ENCODE data around the gene OAF.

The OAF gene

GRCh38 chr11:120261931-120262330 is 51.1 kb downstream of the OAF start:
- no peak for DNase-seq (ENCODE audit: low spot score)
- Histone ChIP-seq H3K9ac (ENCODE audit: low read depth, low read length, poor library complexity) (no peak overlapping the region), H4K91ac (ENCODE audit: low read depth, low read length, poor library complexity) (no peak overlapping the region), H4K8ac (ENCODE audit: low read depth, low read length) (no peak overlapping the region), H2BK120ac (ENCODE audit: low read depth, low read length) (no peak overlapping the region), H3K36me3 (replicated peaks in 1 of 2; ENCODE audit: control insufficient read depth in 2 of 2, insufficient read depth in 2 of 2, low read length in 2 of 2) (no peaks in the 10 kb centered on the region), H3K4me1 (ENCODE audit: control insufficient read depth in 2 of 2, insufficient read depth in 1 of 2, low read depth in 1 of 2, low read length in 2 of 2) (no peaks in the 10 kb centered on the region), H3K4ac (ENCODE audit: low read length) (no peak overlapping the region), H3K14ac (ENCODE audit: low read length) (no peak overlapping the region), H3K27me3 (ENCODE audit: control insufficient read depth in 3 of 3, insufficient read depth in 3 of 3, low read depth in 1 of 3, low read length in 3 of 3) (peaks cover 0 to 29% (median 0%) of the 10 kb centered on the region in 3 experiments), H3K4me3 (ENCODE audit: low read length in 2 of 2) (no peak overlapping the region), H2BK15ac (ENCODE audit: low read length) (no peak overlapping the region), H3K4me2 (ENCODE audit: insufficient read depth, low read length, poor library complexity, severe bottlenecking) (no peak overlapping the region), H2AFZ (ENCODE audit: low read length) (no peak overlapping the region), H2BK5ac (ENCODE audit: low read length) (no peak overlapping the region), H3K23ac (ENCODE audit: low read depth, low read length, poor library complexity) (no peak overlapping the region), H3K27ac (replicated peaks; ENCODE audit: low read length) (no peak overlapping the region), H3K18ac (ENCODE audit: low read length) (no peak overlapping the region), H3K9me3 (replicated peaks in 1 of 2; ENCODE audit: control insufficient read depth in 2 of 2, insufficient read depth in 1 of 2, low read depth in 1 of 2, low read length in 2 of 2) (no peaks in the 10 kb centered on the region), H2BK12ac (ENCODE audit: low read length) (no peak overlapping the region), H2AK5ac (ENCODE audit: low read depth, low read length) (no peak overlapping the region), H3K79me1 (ENCODE audit: low read depth, low read length) (no peaks in the 10 kb centered on the region)
- WGBS, 2 donors (ENCODE audit: extremely low coverage in 2 of 2, insufficient read length in 2 of 2, insufficient replicate concordance in 1 of 2) = 100% methylated on average over 2 of the region's 3 CpGs; no CpG with 5 or more reads in 1 of the 2 donors

- peaks cover 0 to 17% (median 0%) of the 10 kb centered on the region in 3 experiments for H3K27me3 ChIP-seq (ENCODE audit: control insufficient read depth in 3 of 3, insufficient read depth in 3 of 3, low read depth in 1 of 3, low read length in 3 of 3)
- no peak for DNase-seq (ENCODE audit: low spot score)
- no peak overlapping the region for H3K14ac ChIP-seq (ENCODE audit: low read length)
- H3K9ac ChIP-seq (ENCODE audit: low read depth, low read length, poor library complexity) = no peak overlapping the region
- H2AFZ ChIP-seq (ENCODE audit: low read length) = no peak overlapping the region
- no peaks in the 10 kb centered on the region for H3K36me3 ChIP-seq (replicated peaks in 1 of 2; ENCODE audit: control insufficient read depth in 2 of 2, insufficient read depth in 2 of 2, low read length in 2 of 2)
- no peak overlapping the region for H3K4ac ChIP-seq (ENCODE audit: low read length)
- H2BK5ac ChIP-seq (ENCODE audit: low read length) = no peak overlapping the region
- no peaks in the 10 kb centered on the region for H3K9me3 ChIP-seq (replicated peaks in 1 of 2; ENCODE audit: control insufficient read depth in 2 of 2, insufficient read depth in 1 of 2, low read depth in 1 of 2, low read length in 2 of 2)
- H3K27ac ChIP-seq (replicated peaks; ENCODE audit: low read length) = no peak overlapping the region
- no peak overlapping the region for H3K23ac ChIP-seq (ENCODE audit: low read depth, low read length, poor library complexity)
- H3K4me1 ChIP-seq (ENCODE audit: control insufficient read depth in 2 of 2, insufficient read depth in 1 of 2, low read depth in 1 of 2, low read length in 2 of 2) = no peaks in the 10 kb centered on the region
- H4K91ac ChIP-seq (ENCODE audit: low read depth, low read length, poor library complexity) = no peak overlapping the region
- H3K4me3 ChIP-seq (ENCODE audit: low read length in 2 of 2) = no peak overlapping the region
- no CpG with 5 or more reads among the region's 2 CpGs for WGBS, 2 donors (ENCODE audit: extremely low coverage in 2 of 2, insufficient read length in 2 of 2, insufficient replicate concordance in 1 of 2)
- no peak overlapping the region for H4K8ac ChIP-seq (ENCODE audit: low read depth, low read length)
- H2BK15ac ChIP-seq (ENCODE audit: low read length) = no peak overlapping the region
- H2BK120ac ChIP-seq (ENCODE audit: low read depth, low read length) = no peak overlapping the region
- H2BK12ac ChIP-seq (ENCODE audit: low read length) = no peak overlapping the region
- no peak overlapping the region for H3K4me2 ChIP-seq (ENCODE audit: insufficient read depth, low read length, poor library complexity, severe bottlenecking)
- H2AK5ac ChIP-seq (ENCODE audit: low read depth, low read length) = no peak overlapping the region
- no peak overlapping the region for H3K18ac ChIP-seq (ENCODE audit: low read length)
- no peaks in the 10 kb centered on the region for H3K79me1 ChIP-seq (ENCODE audit: low read depth, low read length)
These were observed 56.5 kb downstream of the OAF start for GRCh38 chr11:120267319-120267718.

- no CpG with 5 or more reads among the region's 5 CpGs for WGBS, 2 donors (ENCODE audit: extremely low coverage in 2 of 2, insufficient read length in 2 of 2, insufficient replicate concordance in 1 of 2)
- H3K9me3 ChIP-seq (replicated peaks in 1 of 2; ENCODE audit: control insufficient read depth in 2 of 2, insufficient read depth in 1 of 2, low read depth in 1 of 2, low read length in 2 of 2) = no peaks in the 10 kb centered on the region
- no peak overlapping the region for H2BK12ac ChIP-seq (ENCODE audit: low read length)
- no peak overlapping the region for H2BK5ac ChIP-seq (ENCODE audit: low read length)
- H3K4ac ChIP-seq (ENCODE audit: low read length) = no peak overlapping the region
- no peak overlapping the region for H4K8ac ChIP-seq (ENCODE audit: low read depth, low read length)
- no peak overlapping the region for H3K4me3 ChIP-seq (ENCODE audit: low read length in 2 of 2)
- H2BK120ac ChIP-seq (ENCODE audit: low read depth, low read length) = no peak overlapping the region
- DNase-seq (ENCODE audit: low spot score) = no peak
- no peak overlapping the region for H4K91ac ChIP-seq (ENCODE audit: low read depth, low read length, poor library complexity)
- no peak overlapping the region for H3K14ac ChIP-seq (ENCODE audit: low read length)
- no peaks in the 10 kb centered on the region for H3K36me3 ChIP-seq (replicated peaks in 1 of 2; ENCODE audit: control insufficient read depth in 2 of 2, insufficient read depth in 2 of 2, low read length in 2 of 2)
- H2AFZ ChIP-seq (ENCODE audit: low read length) = no peak overlapping the region
- H2AK5ac ChIP-seq (ENCODE audit: low read depth, low read length) = no peak overlapping the region
- no peaks in the 10 kb centered on the region for H3K79me1 ChIP-seq (ENCODE audit: low read depth, low read length)
- H3K18ac ChIP-seq (ENCODE audit: low read length) = no peak overlapping the region
- no peak overlapping the region for H3K4me2 ChIP-seq (ENCODE audit: insufficient read depth, low read length, poor library complexity, severe bottlenecking)
- H3K23ac ChIP-seq (ENCODE audit: low read depth, low read length, poor library complexity) = no peak overlapping the region
- no peak overlapping the region for H3K9ac ChIP-seq (ENCODE audit: low read depth, low read length, poor library complexity)
- no peak overlapping the region for H2BK15ac ChIP-seq (ENCODE audit: low read length)
- peaks cover 0 to 21% (median 0%) of the 10 kb centered on the region in 3 experiments for H3K27me3 ChIP-seq (ENCODE audit: control insufficient read depth in 3 of 3, insufficient read depth in 3 of 3, low read depth in 1 of 3, low read length in 3 of 3)
- H3K4me1 ChIP-seq (ENCODE audit: control insufficient read depth in 2 of 2, insufficient read depth in 1 of 2, low read depth in 1 of 2, low read length in 2 of 2) = no peaks in the 10 kb centered on the region
- no peak overlapping the region for H3K27ac ChIP-seq (replicated peaks; ENCODE audit: low read length)
These were observed 57.9 kb downstream of the OAF start for GRCh38 chr11:120268686-120269085.

GRCh38 chr11:120270386-120270785 is 59.6 kb downstream of the OAF start:
- H2BK12ac ChIP-seq (ENCODE audit: low read length) = no peak overlapping the region
- H3K27me3 ChIP-seq (ENCODE audit: control insufficient read depth in 3 of 3, insufficient read depth in 3 of 3, low read depth in 1 of 3, low read length in 3 of 3) = peaks cover 0 to 21% (median 0%) of the 10 kb centered on the region in 3 experiments
- H4K8ac ChIP-seq (ENCODE audit: low read depth, low read length) = no peak overlapping the region
- H2AK5ac ChIP-seq (ENCODE audit: low read depth, low read length) = no peak overlapping the region
- no peak overlapping the region for H3K27ac ChIP-seq (replicated peaks; ENCODE audit: low read length)
- H2BK5ac ChIP-seq (ENCODE audit: low read length) = no peak overlapping the region
- no peak overlapping the region for H4K91ac ChIP-seq (ENCODE audit: low read depth, low read length, poor library complexity)
- no peaks in the 10 kb centered on the region for H3K4me1 ChIP-seq (ENCODE audit: control insufficient read depth in 2 of 2, insufficient read depth in 1 of 2, low read depth in 1 of 2, low read length in 2 of 2)
- H3K18ac ChIP-seq (ENCODE audit: low read length) = no peak overlapping the region
- H3K79me1 ChIP-seq (ENCODE audit: low read depth, low read length) = no peaks in the 10 kb centered on the region
- H3K4ac ChIP-seq (ENCODE audit: low read length) = no peak overlapping the region
- no peak overlapping the region for H2AFZ ChIP-seq (ENCODE audit: low read length)
- no peaks in the 10 kb centered on the region for H3K36me3 ChIP-seq (replicated peaks in 1 of 2; ENCODE audit: control insufficient read depth in 2 of 2, insufficient read depth in 2 of 2, low read length in 2 of 2)
- no peak for DNase-seq (ENCODE audit: low spot score)
- no peak overlapping the region for H3K4me2 ChIP-seq (ENCODE audit: insufficient read depth, low read length, poor library complexity, severe bottlenecking)
- H3K14ac ChIP-seq (ENCODE audit: low read length) = no peak overlapping the region
- no CpG with 5 or more reads among the region's 1 CpG for WGBS, 2 donors (ENCODE audit: extremely low coverage in 2 of 2, insufficient read length in 2 of 2, insufficient replicate concordance in 1 of 2)
- no peak overlapping the region for H2BK120ac ChIP-seq (ENCODE audit: low read depth, low read length)
- H3K9ac ChIP-seq (ENCODE audit: low read depth, low read length, poor library complexity) = no peak overlapping the region
- no peaks in the 10 kb centered on the region for H3K9me3 ChIP-seq (replicated peaks in 1 of 2; ENCODE audit: control insufficient read depth in 2 of 2, insufficient read depth in 1 of 2, low read depth in 1 of 2, low read length in 2 of 2)
- H3K4me3 ChIP-seq (ENCODE audit: low read length in 2 of 2) = no peak overlapping the region
- H2BK15ac ChIP-seq (ENCODE audit: low read length) = no peak overlapping the region
- no peak overlapping the region for H3K23ac ChIP-seq (ENCODE audit: low read depth, low read length, poor library complexity)
